Activated naive CD4-positive, alpha-beta T cell treated with anti-CD3 and anti-CD28 coated beads, Interleukin-2, amount 10 ng/mL, durations not matched to agents 7 days and 5 days (primary cell): ENCODE data around the gene SOD3.

Source experiments
- CTCF ChIA-PET: fragments of 350-600 bp; sonication (Branson Sonifier 250); formaldehyde crosslinking; loops from one replicate; lab custom pipeline; 2021; ENCODE audit warnings: antibody characterized with exemption; lab: Charles Lee
- DNase-seq: peaks from one replicate; pipeline ENCODE4 v3.0.0-alpha.2; 2020
- H3K27ac Mint-ChIP-seq: one replicate; pipeline ENCODE4 v1.8.0; 2021; ENCODE audit warnings: mild to moderate bottlenecking, moderate library complexity, mixed read lengths
- H3K27me3 Mint-ChIP-seq: one replicate; pipeline ENCODE4 v1.8.0; 2021; ENCODE audit warnings: mild to moderate bottlenecking, mixed read lengths
- H3K36me3 Mint-ChIP-seq: one replicate; pipeline ENCODE4 v1.8.0; 2021; ENCODE audit warnings: mixed read lengths
- H3K4me1 Mint-ChIP-seq: one replicate; pipeline ENCODE4 v1.8.0; 2021; ENCODE audit warnings: mixed read lengths
- H3K4me3 Mint-ChIP-seq: one replicate; pipeline ENCODE4 v1.8.0; 2021; ENCODE audit warnings: mild to moderate bottlenecking, moderate library complexity, mixed read lengths
- H3K9me3 Mint-ChIP-seq: one replicate; pipeline ENCODE4 v1.8.0; 2021; ENCODE audit warnings: mixed read lengths

Gene SOD3

DNA sequence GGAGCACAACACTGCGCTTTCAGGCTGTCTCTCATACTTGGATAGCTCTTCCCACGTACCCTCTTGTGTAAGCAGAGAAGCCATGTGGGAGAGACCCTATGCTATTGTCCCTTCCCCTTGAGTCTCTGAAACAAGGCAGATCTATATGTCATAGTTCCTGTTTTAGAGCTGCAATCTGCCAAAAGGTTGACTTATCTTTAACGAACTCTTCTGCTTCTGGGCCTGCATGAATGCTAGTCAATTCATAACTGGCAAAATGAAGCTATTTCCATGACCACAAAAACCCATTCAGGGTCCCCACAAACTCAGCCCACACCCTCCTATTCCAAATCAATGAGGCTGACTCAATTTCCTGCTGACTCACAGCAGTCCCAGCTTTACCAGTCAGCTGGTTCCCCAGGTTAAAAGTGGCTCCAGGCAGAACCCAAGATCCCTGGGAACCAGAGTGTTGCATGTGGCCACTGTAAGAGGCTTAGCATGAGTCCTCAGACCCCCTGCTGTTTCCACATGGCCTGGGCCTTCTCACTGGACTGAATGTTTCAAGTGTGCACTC, 25.3 kb upstream of the SOD3 start:
- H3K9me3 Mint-ChIP-seq, result peaks cover 5% of the 10 kb centered on the region
- no peaks in the 10 kb centered on the region for H3K36me3 Mint-ChIP-seq
- CTCF ChIA-PET, result interaction anchor here (1.2 kb wide), 1 partner anchor 12 kb away, joined by 4 read pairs; no protein-coding TSS in a partner anchor
- H3K4me1 Mint-ChIP-seq, result no peaks in the 10 kb centered on the region
- H3K27ac Mint-ChIP-seq, result no peak overlapping the region
- H3K4me3 Mint-ChIP-seq, result no peak overlapping the region
- H3K27me3 Mint-ChIP-seq, result no peaks in the 10 kb centered on the region
- DNase-seq, result no peak

DNA sequence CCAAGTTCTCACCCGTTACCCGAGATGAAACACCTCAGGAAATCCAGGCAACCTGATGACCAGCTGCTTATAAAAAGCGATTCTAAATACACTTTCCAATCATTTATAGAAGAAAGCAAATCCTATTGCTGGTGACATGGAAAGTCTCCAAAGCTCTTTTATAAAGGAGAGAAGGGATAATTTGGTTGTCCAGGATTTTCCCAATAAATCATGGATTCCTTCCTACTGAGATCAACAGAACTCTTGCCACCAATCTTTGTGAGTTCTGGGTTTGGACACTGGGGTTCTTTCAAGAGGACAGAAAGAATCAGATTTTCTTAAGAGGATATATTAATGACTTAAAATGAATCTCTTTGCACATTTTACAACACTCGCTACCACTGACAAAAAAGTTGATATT, 24.7 kb upstream of the SOD3 start:
- Mint-ChIP-seq H3K27me3 (no peaks in the 10 kb centered on the region), H3K27ac (no peak overlapping the region), H3K4me3 (no peak overlapping the region), H3K4me1 (no peaks in the 10 kb centered on the region), H3K9me3 (peaks cover 5% of the 10 kb centered on the region), H3K36me3 (no peaks in the 10 kb centered on the region)
- CTCF ChIA-PET, result no interaction called here
- DNase-seq, result no peak

DNA sequence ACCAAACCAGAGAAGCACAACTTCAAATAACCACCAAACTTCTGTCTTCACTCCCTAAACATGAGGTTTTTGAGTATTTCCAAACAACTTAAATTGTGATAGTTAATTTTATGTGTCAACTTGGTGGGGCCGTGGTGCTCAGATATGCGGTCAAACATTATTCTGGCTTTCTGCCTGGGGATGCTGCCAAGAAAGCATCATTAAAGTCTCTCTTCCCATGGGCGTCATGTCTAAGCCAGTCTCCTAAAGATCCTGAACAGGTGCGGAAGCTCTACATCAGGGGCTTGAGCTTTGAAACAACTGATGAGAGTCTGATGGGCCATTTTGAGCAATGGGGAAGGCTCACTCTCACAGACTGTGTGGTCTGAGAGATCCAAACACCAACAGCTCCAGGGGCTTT, 24.1 kb upstream of the SOD3 start:
- Mint-ChIP-seq H3K27ac (no peak overlapping the region), H3K27me3 (no peaks in the 10 kb centered on the region), H3K4me1 (no peaks in the 10 kb centered on the region), H3K36me3 (no peaks in the 10 kb centered on the region), H3K9me3 (peaks cover 5% of the 10 kb centered on the region), H3K4me3 (no peak overlapping the region)
- CTCF ChIA-PET, result no interaction called here
- no peak for DNase-seq

DNA sequence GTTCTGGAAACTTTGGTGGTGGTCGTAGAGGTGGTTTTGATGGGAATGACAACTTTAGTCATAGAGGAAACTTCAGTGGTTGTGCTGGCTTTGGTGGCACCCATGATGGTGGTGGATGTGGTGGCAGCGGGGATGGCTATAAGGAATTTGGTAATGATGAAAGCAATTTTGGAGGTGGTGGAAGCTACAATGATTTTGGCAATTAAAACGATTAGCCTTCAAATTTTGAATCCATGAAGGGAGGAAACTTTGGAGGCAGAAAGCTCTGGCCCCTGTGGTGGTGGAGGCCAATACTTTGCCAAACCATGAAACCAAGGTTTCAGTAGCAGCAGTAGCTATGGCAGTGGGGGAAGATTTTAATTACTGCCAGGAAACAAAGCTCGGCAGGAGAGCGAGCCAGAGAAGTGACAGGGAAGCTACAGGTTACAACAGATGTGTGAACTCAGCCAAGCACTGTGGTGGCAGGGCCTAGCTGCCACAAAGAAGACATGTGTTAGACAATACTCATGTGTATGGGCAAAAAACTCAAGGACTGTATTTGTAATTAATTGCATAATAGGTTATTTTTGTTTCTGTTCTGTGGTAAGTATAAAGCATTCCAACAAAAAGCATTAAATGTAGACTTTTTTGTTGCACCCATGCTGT, 23.2 kb upstream of the SOD3 start:
- Mint-ChIP-seq H3K4me1 (no peaks in the 10 kb centered on the region), H3K4me3 (no peak overlapping the region), H3K27ac (no peak overlapping the region), H3K9me3 (peaks cover 5% of the 10 kb centered on the region), H3K36me3 (no peaks in the 10 kb centered on the region), H3K27me3 (no peaks in the 10 kb centered on the region)
- DNase-seq, result no peak
- CTCF ChIA-PET, result no interaction called here

DNA sequence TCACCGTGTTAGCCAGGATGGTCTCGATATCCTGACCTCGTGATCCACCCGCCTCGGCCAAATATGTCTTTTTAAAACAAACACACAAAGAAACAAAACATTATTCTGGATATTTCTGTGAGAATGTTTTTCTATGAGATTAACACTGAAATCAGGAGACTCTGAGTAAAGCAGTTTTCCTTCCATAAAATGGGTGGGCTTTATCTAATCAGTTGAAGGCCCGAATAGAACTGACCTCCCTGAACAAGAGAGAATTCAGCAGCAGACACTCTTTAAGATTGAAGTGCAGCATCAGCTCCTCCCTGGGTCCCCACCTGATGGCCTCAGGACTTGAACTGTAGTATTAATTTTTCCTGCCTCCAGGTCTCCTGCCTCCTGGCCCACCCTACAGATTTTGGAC, 22.4 kb upstream of the SOD3 start:
- H3K9me3 Mint-ChIP-seq, result peaks cover 5% of the 10 kb centered on the region
- no peak overlapping the region for H3K4me3 Mint-ChIP-seq
- H3K27ac Mint-ChIP-seq, result no peak overlapping the region
- CTCF ChIA-PET, result no interaction called here
- H3K27me3 Mint-ChIP-seq, result no peaks in the 10 kb centered on the region
- no peak for DNase-seq
- H3K36me3 Mint-ChIP-seq, result no peaks in the 10 kb centered on the region
- no peaks in the 10 kb centered on the region for H3K4me1 Mint-ChIP-seq

DNA sequence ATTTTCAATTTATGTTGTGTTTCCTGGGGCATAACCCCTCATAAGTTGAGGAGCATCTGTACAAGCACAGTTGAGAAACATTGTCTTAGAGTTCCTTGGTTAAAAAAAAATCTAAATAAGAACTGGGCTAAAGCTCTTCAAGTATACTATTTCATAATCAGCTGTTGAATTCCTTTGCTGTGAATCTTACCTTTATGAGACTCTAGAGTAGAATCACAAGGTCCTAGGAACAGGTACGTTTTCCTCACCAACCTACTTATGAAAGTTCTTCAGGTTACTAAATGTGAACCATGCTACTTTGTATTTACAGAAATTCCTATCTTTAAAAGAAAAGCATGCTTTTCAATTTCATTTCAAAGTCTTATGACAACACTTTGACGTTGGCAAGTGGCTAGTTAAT, 20.9 kb upstream of the SOD3 start:
- Mint-ChIP-seq H3K4me1 (no peaks in the 10 kb centered on the region), H3K4me3 (no peak overlapping the region), H3K36me3 (no peaks in the 10 kb centered on the region), H3K27ac (no peak overlapping the region), H3K27me3 (no peaks in the 10 kb centered on the region), H3K9me3 (peaks cover 5% of the 10 kb centered on the region)
- CTCF ChIA-PET, result no interaction called here
- no peak for DNase-seq

DNA sequence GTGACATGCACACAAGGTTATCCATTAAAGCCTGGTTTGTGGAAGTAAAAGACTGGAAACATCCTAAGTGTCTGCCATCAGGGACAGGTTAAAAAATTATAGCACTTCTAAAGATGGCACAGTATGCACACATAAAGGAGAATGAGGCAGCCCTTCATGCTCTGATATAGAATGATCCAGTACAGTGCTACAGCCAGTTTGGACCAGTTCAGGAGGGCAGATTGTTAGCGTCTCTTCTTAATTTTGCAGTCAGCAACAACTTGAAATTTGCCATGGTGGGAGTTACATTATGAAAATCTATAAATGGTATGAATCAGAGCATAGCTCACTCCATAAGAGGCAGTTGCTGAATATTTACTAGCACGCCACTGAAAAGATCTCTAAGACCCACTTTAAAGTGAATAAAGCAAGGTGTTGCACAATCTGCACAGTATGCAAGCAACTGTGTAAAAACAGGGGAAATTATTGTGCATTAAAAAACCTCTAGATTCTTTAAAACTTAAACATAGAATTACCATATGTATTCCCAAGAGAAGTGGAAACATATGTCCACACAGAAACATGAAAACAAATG, 20.3 kb upstream of the SOD3 start:
- H3K4me3 Mint-ChIP-seq, result no peak overlapping the region
- no peak overlapping the region for H3K27ac Mint-ChIP-seq
- peaks cover 5% of the 10 kb centered on the region for H3K9me3 Mint-ChIP-seq

DNA sequence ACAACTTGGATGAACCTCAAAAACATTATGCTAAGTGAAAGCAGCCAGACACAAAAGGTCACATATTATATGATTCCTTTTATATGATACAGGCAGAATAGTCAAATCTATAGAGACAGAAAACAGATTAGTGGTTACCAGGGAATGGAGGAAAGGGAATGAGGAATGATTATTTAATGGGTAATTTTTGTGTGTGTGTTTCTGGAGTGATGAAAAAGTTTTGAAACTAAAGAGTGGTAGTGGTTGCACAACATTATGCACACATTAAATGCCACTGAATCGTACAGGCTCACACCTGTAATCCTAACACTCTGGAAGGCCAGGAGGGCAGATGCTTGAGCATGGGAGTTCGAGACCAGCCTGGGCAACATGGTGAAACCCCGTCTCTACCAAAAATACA, 19.6 kb upstream of the SOD3 start:
- H3K4me1 Mint-ChIP-seq, result no peaks in the 10 kb centered on the region
- no peaks in the 10 kb centered on the region for H3K27me3 Mint-ChIP-seq
- H3K4me3 Mint-ChIP-seq, result no peak overlapping the region
- H3K36me3 Mint-ChIP-seq, result no peaks in the 10 kb centered on the region
- CTCF ChIA-PET, result no interaction called here
- no peak overlapping the region for H3K27ac Mint-ChIP-seq
- peaks cover 5% of the 10 kb centered on the region for H3K9me3 Mint-ChIP-seq
- no peak for DNase-seq

More for the DNA sequence above, 20.3 kb upstream of the SOD3 start:
- H3K27me3 Mint-ChIP-seq, result no peaks in the 10 kb centered on the region
- no peak for DNase-seq
- CTCF ChIA-PET, result no interaction called here
- H3K4me1 Mint-ChIP-seq, result no peaks in the 10 kb centered on the region
- H3K36me3 Mint-ChIP-seq, result no peaks in the 10 kb centered on the region

DNA sequence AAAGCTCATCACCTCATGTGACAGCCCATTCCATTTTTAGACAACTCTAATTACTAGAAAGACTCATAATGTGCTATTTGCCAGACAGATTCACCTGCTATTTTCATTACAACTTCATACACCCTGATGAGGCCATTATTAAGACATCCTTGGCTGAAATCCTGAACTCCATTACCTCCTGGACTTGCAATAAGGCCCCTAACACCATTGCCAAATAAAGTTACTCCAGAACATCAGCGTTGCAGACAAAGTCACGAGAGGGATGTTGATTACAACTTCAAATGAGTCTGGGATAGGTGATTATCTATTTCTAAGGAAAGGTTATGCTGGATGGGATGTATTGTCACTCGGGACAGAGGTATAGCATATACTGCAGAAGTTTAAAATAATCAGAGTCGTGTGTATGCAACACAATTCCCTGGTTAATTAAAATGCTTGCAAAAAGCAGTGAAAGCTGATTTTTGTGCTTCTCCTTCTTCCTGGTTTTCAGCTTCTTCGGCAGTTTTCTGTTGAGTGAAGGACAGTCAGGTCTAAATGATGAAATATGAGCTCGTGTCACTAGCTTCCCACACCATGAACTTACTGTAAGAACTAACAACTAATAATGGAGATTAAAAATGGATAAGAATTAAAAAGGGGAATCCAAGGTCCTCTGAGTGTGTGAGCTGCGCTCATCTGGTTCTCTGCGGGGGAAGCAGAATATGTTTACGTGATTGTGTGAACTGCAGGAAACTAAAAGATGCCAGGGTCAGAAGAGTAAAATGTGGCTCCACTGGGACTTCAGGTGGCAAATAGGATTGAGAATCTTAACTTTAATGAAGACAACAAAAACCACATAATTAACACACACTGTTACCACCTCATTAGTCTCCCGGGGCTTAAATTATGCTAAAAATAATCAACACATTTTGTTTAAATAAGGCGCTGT, 17.6 kb upstream of the SOD3 start:
- H3K36me3 Mint-ChIP-seq, result no peaks in the 10 kb centered on the region
- CTCF ChIA-PET, result no interaction called here
- no peaks in the 10 kb centered on the region for H3K27me3 Mint-ChIP-seq
- no peak overlapping the region for H3K4me3 Mint-ChIP-seq
- no peaks in the 10 kb centered on the region for H3K4me1 Mint-ChIP-seq
- H3K27ac Mint-ChIP-seq, result no peak overlapping the region
- no peak for DNase-seq
- H3K9me3 Mint-ChIP-seq, result no peaks in the 10 kb centered on the region

DNA sequence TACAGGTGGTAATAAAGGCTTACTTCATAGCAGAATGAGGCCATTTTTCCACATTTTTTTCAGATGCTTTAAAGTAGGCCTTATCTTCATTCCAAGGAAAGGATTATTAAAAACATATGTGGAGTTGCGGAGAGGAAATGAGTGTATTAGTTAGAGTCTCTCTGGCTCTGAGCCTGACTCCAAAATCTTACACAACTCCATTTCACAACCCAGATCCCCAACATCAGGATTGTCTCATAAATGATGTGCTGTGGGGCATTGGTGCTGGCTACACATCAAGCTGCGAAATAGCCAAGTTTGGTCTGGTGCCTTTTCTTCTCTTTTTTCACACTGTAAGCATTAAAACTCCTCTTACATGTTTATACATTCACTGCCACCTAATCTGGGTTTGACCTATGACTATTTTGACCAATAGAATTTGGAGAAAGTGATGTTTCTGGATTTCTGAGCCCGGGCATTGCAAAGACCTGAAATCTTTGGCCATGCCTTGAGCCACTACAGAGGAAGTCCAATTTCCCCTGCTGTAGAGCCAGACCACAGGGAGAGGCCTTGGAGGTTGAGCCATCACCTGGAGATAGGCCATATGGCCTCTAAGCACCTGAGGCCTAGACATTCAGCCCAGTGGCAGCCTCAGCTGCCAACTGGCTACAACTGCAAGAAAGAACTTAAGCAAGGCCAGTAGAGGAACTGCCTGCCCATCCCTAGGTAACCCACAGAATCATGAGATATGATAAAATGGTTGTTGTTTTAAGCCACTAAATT, 16.7 kb upstream of the SOD3 start:
- Mint-ChIP-seq H3K4me3 (no peak overlapping the region), H3K4me1 (no peaks in the 10 kb centered on the region), H3K27me3 (no peaks in the 10 kb centered on the region), H3K27ac (no peak overlapping the region), H3K9me3 (no peaks in the 10 kb centered on the region), H3K36me3 (no peaks in the 10 kb centered on the region)
- CTCF ChIA-PET, result no interaction called here
- no peak for DNase-seq

DNA sequence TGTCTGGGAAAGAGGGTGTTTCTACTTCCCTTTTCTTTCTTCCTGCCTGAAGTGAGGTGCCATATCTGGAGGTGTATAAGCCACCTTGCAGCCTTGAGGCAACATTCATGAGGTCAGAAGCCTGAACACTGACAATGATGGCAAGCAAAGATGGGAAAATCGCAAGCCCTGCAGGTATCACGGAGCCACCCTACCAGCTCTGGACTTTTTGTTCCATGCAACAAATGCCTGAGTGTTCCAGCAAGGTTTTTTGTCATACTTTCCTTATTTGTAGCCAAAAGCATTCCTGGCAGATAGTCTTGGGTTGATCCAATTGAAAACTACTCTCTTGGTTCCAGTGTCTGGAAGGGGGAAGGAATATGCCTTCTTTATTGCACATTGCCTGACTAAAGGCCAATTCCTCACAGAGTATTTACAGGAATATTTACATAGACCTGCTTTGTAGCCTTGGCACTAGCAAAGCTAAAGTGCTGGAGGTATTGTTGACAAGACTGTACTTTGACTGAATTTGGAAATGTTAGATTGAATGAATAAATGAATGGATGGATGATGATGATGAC, 14.4 kb upstream of the SOD3 start:
- CTCF ChIA-PET, result no interaction called here
- Mint-ChIP-seq H3K27ac (no peak overlapping the region), H3K4me1 (no peaks in the 10 kb centered on the region), H3K4me3 (no peak overlapping the region), H3K27me3 (no peaks in the 10 kb centered on the region), H3K36me3 (no peaks in the 10 kb centered on the region), H3K9me3 (no peaks in the 10 kb centered on the region)
- no peak for DNase-seq

DNA sequence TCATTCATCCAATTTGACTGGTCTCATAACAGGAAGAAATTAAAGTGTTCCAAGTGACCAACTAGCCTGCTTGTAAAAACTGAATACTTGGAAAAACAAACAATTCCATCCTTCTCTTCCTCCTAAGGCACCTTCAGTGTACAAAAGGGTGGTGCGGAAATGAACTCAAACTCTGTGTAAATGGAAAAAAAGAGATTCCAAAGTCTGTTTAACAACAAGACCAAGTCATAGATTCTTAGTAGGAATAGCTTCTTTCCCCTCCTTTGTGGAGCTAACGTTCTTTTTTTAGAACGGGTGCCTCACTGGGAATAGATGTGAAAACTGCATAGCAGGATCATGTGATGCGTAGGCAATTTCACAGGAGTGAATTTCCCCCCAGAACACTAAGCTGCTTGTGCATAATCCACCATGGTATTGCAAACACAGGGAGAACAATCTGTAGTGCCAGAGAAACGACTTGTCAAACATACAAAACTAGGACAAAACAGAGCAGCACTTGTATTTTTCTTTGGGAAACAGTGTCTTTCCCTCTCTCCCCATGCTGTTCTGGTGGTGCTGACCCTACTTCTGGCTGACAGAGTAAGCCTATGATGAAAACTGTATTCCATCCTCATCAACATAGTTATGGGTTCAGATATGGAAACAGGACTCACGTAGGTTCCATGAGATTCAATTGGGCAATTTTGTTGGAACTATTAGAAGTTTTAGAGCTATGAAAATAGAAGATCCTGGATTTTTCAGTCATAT, 13.2 kb upstream of the SOD3 start:
- Mint-ChIP-seq H3K36me3 (no peaks in the 10 kb centered on the region), H3K27ac (no peak overlapping the region), H3K27me3 (no peaks in the 10 kb centered on the region), H3K4me3 (no peak overlapping the region), H3K9me3 (no peaks in the 10 kb centered on the region), H3K4me1 (no peaks in the 10 kb centered on the region)
- CTCF ChIA-PET, result no interaction called here
- no peak for DNase-seq

DNA sequence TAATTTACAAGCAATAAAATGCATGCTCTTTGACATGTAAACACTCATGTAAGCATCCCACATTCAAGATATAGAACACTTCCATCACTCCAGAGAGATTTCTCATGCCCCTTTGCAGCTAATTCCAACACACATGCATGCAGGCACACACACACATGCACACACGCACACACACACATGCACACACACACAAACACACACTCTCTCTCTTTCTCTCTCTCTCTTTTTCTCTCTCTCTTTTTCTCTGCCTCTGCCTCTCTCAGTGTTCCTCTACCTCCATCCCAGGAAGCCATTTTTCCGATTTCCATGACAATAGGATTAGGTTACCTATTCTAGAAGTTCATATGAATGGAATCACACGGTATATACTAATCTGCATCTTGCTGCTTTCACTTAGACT, 11.9 kb upstream of the SOD3 start:
- no peaks in the 10 kb centered on the region for H3K27me3 Mint-ChIP-seq
- DNase-seq, result no peak
- no peak overlapping the region for H3K4me3 Mint-ChIP-seq
- no peaks in the 10 kb centered on the region for H3K4me1 Mint-ChIP-seq
- no peaks in the 10 kb centered on the region for H3K36me3 Mint-ChIP-seq
- CTCF ChIA-PET, result no interaction called here
- no peak overlapping the region for H3K27ac Mint-ChIP-seq
- no peaks in the 10 kb centered on the region for H3K9me3 Mint-ChIP-seq
